AG08395 (cell line): Measurements from ENCODE around the gene FNDC5.

Experiments
- DNase-seq: peaks from one replicate; pipeline ENCODE4 v3.0.0; 2012; ENCODE audit warnings: mixed read lengths, low spot score

Gene FNDC5

GRCh38 chr1:32813941-32814739 lies 56.6 kb downstream of the FNDC5 start:
- DNase-seq, result no peak
